Subcutaneous adipose tissue (tissue), 4 donors: ENCODE measurements around the gene BHLHE41. TPM values are rescaled to one million over a fixed set of nuclear protein-coding genes. Genes with fewer than 3 reads are reported as not detected.

ENCODE experiments used
- CTCF ChIP-seq: fragments of 450-650 bp; IDR thresholded peaks from one replicate; pipeline ENCODE4 v1.5.1; 2016; ENCODE audit warnings: low read depth, mild to moderate bottlenecking, control low read depth, antibody characterized with exemption, moderate library complexity
- total RNA-seq, 4 donors: library from RNA; depleted of rRNA; stranded (reverse); fragments of >200 nt; gene quantifications; one replicate each; pipeline ENCODE4 v1.1.0, GENCODE V29; 2016

Gene BHLHE41
- total RNA-seq, 4 donors from 2014 or later: 9.2 to 21.8 (median 18.3) TPM

DNA sequence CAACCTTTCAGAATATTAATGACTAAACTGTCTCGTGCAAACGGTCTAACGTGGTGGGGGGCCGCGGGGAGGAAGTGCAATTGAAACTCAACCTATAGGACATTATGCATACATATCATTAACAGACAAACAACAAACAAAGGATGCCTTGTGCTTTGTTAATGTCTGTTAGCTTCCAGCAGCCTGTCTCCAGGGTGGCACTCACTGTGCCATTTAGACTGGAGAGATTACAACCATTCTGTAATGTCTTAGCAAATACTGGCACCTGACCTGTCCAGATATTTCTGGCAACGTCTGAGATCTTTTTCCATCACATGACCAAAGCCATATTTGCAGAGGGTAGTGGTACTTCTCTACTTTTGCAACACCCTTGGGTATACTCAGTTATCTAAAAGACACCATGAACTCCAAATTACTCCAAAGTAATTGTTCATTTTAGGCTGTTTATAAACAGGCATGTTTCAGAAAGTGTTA is 11.6 kb downstream of the BHLHE41 start:
- no peak for TF ChIP-seq CTCF

DNA sequence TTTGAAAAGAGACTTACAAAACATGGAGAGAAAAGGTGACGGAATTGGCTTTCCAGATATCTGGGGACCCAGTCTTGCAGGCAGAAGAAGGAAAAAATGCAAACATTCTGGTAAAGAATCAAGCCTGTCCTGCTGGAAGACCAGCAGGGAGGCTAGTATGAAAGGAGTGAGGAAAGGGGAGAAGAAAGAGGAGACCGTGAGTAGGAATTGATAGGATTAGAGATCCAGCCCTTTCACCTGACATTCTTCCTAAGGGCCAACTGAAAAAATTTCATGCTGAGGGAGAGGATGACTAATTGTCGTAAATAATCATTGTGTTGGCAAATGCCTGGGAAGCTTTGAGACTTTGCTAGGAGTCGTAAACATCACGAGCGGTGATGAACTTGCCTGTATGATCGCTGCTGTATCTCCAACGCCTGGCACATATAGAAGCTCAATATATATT is 12.1 kb downstream of the BHLHE41 start:
- TF ChIP-seq CTCF: no peak

- TF ChIP-seq CTCF: no peak
Measured at GRCh38 chr12:26112232-26112631, 12.6 kb downstream of the BHLHE41 start.

DNA sequence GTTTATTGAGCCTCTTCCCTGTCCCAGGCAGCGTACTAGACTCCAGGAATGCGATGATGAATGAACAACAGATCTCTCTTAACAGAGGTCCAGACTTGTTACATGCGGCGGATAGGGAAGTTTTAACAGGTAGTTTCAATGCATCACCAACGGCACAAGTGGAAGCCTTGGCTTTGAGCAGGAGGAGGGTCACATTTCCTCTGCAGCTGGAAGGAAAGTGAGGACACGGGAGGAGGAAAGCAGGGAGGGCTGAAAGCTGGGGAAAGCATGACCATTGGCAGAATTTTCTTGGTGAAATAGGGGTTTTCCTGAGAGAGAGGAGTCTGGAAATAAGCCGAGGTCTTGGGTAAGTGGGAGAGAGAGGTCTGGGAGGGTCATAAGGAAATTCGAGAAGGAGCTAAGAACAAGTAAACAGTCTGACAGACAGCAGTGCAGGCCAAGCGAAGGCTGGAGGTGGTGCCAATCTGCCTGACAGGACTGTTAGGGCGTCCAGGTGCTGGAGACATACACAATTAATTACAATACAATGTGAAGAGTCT is 15.4 kb downstream of the BHLHE41 start:
- no peak for TF ChIP-seq CTCF

- TF ChIP-seq CTCF: no peak
Measured at GRCh38 chr12:26108915-26109314, 15.9 kb downstream of the BHLHE41 start.

GRCh38 chr12:26106347-26106746 is 18.5 kb downstream of the BHLHE41 start:
- no peak for TF ChIP-seq CTCF

GRCh38 chr12:26102953-26103352 is 21.9 kb downstream of the BHLHE41 start:
- no peak for TF ChIP-seq CTCF
